ENCODE measurements around the gene CELSR3.

Gene CELSR3

DNA sequence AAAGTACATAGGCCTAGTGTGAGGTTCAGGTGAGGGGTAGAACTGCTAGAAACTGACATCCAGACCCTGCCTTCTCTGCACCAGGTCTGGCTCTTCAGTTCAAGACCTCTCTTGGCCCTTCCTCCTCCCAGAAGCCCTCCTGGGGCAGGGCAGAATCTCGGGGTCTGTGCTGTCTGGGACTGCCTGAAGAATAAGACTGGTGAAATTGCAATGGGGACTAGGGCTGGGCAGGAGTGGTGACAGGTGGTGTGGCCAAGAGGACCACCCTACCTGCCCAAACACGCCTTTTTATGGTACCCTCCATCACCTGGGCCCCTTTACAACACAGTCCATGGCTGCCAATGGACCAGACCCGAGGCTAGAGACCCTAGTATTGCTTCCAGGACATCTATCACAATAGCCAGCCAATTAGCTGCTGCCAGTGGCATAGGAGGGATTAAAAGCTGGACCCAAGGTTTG lies 24.6 kb upstream of the CELSR3 start:
- no peak for DNase-seq

DNA sequence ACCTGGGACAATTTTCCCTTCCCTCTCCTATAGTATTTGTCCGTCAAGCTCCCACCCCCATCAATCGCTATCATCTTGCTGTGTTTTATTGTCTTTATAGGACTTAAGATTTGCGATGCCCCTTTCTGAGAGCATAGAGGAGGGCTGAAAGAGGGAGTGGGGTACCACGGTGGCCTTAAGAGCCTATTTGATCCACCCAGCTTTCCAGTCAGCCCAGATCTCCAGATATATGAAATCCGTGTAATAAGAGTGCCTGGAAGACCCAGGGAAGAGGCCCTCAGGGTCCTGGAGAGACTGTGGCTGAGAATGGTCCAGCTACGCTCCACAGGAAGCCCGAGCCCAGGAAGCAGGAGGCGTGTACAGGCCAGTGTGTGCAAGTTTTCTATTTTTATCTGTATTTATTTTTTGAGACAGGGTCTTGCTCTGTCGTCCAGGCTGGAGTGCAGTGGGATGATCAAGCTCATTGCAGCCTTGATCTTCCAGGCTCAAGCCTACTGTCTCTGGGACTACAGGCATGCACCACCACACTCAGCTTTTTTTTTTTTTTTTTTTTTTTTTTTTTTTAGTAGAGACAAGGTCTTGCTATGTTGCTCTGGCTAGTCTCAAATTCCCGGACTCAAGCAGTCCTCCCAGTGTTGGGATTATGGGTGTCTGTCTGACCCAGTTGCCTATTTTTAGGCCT lies 24.0 kb upstream of the CELSR3 start:
- no peak for DNase-seq

DNA sequence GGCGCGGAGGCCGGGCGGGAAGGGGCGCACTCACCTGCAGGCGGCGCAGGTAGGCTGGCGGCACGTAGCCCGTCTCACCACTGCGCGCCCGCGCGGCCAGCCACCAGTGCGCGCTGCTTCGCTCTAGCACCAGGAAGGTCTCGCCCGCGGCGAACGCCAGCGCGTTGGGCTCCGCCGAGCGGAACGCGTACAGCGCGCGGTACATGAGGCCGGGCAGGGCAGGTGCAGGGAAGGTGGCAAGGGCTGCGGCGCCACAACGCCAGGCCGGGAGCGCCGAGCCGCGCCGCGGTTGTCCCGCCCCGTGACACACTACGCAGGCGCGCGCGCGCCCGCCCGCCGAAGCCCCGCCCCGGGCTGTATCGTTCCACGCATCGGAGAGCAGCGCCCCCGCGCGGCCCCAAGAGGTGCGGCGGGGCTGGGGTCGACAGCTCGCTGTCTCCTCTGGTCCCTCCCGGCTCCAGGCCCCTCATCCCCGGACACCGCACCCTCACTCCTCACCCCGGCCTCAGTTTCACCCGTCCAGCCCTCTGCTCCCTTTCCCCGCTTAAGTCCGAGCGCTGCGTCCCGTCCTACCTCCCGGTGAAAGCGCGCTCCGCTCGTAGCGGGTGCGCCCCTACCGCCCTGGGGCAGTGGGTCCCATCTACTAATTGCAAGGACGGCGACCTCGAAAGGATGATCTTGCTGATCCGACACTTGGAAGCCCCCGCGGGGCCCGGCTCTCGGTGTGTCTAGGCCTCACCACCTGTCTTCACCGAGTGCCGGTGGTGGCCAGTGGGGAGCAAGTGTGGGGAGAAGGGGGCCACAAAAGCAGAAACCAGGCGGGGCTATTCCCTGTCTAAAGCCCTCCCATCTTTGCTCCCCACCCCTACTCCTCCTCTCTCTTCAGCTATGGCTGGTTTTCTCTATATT lies 23.2 kb upstream of the CELSR3 start, which contains the start of gene NCKIPSD:
TSS of gene NCKIPSD (minus strand) at position 313 of the 909 bp plus-strand sequence. CDS start at position 205, 108 bp downstream.
- peak; percentile 88 for DNase-seq

DNA sequence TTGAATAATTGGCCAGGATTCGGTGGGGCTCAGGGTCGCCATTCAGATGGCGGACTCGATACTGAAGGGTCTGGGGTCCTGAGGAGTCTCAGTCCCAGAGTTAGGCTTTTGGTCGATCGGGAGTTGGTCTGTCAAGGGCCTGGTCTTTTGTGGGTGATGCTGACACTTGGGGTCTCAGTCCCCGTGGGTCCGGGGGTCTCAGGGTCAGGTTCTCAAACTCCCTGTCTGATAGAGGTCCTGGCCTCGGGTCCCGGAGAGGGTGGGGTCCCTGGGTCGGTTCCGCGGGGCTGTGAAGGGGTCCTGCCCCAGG lies 22.6 kb upstream of the CELSR3 start:
- DNase-seq, result no peak

DNA sequence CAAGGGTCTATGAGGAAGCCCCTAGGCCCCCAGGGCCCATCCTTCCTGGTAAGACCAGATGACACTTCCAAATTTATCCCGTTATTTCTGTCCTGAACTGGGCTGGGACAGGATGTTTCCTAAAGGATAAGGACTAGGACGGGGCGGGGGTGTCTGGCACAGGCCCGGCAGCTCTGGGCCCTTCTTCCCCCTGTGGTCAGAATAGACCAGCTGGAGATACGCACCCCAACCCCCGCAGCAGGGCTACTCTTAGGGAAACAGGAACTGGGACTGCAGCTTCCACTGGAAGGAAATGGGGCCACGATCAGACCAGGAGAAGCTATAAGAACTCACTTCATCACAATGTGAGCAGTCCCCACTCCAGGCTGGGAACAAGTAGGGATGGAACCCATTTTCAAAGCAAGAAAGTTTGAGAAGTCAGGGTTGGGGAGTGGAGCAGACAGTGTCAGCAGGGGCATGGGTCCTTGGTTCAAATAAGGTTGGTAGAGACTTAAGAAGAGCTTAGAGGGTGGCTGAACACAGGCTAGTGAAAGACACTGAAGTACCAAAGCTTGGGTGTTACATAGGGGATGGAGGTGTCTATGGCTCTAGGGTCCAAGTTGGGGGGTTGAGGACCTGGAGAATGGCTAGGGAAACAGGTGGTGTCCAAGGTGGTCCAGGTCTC lies 21.9 kb upstream of the CELSR3 start:
- DNase-seq, result no peak

DNA sequence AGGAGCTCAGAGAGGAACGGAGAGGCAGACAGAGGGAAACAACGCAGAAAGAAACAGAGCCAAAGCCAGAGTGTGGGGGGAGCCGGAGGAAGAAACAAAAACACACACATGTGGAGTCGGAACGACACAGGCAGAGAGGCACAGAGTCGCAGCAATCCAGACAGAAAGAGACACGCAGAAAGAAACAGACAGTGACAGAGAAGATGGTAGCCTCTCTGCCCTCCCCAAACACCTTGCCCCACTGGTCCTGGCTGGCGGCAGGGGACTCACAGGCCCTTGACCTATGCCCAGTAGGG lies 21.3 kb upstream of the CELSR3 start:
- DNase-seq, result no peak

DNA sequence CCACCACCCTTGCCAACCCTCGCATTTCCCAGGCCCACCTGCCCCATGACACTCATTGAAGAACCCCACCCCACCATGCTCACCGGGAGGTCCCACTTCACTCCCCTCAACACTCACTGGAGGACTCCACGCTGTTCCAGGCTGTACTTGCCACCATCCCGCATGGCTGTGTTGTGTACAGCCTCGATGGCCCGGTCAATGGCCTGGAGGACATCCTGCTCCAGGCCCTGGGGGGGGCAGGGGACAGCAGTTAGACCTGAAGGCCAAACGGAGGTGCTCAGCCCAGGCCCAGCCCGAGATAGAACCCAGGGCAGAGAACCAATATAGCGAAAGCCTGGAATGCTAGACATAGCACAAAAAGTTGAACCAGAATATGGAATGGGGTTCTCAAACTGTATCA lies 20.1 kb upstream of the CELSR3 start:
- no peak for DNase-seq

DNA sequence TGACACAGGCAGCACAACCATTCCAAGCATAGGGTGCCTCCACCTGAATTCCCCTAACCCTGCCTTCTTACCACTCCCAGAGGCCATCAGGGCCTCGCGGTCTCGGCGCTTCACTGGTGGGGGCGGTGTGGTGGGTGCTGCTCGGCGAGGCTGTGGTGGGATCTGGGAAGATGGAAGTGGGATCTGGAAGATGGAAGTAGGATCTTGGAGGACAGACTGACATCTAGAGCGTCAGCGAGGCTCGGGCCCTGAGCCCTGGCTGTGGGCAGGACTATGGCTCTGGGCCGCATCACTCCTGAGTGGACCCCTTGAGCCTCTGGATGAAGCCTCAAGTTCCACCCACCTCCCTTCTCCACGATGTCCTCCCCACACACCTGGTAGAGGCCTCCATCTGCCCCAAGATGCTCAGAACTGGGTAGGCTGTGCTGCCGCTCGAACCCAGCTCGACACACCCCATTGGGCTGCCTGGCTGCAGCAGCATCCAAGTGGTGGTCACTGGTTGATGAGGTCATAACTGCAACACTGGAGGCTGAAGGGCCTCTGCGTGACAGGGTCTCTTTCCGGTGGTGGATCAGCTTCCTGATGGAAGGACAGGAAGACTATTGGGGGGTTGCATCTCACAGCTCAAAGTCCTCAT lies 19.4 kb upstream of the CELSR3 start:
- no peak for DNase-seq

DNA sequence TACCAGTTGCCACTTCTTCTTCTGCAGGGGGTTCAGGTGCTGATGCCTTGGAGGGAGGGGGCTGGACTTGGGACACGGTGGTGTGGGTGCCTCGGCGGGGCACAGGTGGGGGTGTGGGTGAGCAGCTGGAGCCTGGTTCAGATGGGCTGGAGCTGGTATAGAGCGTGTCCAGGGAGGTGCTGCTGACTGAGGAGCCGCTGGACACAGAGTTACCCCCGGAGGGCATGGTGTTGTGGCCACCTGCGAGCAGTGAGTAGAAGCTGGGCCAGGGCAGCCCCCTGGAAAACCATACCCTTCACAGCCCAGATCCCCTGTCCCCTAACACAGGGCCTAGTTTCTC lies 18.8 kb upstream of the CELSR3 start:
- no peak for DNase-seq

DNA sequence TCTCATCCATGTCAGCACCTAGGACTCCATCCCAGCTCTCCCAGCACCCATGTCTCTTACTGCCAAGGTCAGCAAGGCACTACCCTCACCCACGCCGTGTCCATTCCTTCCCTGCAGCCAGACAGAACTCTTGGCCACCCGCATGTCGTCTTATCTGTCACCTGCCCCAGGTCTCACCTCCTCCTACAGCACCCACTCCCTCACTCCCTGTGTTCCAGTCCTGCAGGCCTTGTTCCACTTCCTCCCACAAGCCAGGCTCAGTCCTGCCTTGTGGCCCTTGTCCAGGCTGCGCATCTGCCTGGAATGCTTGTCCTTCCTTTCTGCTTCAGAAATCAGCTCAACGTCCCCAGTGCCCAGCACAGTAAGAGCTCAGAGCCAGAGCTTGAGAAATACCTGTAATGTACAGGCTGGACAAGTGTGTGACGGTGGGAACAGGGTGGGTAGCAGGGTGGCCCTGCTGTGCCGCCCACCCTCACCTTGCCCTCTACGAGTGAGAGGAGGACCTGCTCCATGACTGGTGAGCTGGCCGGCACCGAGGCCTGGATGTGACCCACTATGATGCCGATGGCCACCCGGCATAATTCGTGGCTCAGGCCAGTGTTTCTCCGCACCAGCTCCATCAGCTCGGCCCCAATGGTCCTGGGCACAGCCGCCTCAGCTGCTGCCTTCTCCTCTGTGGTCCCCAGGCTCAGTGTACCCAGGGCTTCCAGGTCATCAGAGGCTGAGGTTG lies 18.3 kb upstream of the CELSR3 start:
- no peak for DNase-seq

DNA sequence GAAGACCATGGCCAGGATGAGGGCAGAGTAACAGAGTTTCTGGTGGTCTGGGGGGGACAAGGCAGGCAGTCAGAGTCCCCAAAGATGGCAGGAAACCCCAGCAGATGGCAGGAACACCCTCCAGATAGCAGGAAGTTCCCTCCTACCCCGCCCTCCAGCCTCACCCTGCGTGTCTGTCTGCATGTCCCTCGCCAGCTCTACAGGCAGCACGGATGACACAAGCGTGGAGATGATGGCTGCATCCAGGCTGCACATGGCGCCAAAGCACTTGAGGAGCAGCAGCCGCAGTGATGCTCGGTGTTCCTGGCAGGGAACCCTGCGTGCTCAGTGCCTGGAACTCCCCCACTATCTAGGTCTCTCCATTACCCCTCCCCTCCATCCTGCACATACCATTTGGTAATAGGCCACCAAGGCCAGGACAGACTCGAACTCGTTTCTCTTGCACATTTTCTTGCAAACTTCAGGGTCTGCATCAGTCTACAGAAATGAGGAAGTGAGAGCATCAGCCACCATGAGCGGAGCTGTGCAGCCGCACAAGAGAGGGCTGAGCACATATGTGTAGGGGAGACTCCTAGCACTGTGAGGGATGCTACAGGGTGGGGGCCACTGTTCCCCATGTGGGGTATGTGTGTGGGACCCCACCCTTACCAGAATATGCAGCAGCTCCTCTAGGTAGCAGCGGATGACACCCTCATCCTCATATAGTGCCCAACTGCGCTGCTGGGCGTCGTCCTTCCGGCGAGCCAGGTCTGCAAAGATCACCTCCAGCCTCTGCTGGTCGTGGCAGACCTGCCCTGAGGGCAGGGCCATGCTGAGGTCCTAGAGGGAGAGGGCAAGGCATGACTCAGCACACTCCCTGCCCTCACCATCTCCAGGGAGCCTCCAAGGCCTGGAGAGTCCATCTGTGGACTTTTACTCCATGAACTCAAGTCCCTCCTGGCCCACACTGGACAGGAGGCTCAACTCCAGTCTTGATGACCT lies 17.0 kb upstream of the CELSR3 start:
- no peak for DNase-seq

DNA sequence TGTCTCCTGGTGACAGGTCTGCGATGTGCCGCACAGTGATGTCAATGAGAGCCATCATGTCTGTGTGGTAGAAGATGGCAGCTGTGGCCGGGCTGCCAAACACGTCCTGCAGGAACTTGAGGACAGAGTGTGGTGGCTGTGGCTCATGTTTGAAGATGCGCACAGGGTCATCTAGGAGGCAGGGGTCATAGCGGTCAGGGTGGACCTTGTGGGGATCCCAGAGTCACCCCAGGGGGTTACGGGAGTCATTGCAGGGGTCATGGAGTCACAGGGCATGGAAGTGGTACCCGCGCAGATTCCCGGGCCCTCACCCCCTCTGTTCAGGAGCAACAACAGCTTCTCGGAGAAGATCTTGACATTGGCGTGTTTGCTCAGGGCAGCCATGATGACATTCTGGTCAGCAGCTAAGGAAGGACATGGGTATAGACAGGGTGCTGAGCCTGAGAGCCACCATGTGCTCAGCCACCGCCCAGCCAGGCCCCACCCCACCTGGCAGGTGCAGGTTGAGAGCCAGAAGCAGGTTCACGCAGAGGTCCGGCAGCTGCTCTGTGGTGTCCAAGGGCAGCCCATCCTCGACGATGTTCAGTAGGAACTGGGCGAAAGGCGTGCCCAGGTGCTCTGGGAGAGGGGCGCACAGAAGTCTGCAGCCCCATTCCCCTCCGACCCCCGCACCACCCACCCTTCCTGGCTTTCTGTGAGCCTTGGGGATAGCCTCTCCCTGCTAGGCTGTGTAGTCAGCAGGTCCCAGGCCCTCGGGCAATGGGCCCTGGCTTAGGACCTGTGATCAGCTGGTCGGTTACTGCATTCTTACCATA lies 16.1 kb upstream of the CELSR3 start:
- no peak for DNase-seq

DNA sequence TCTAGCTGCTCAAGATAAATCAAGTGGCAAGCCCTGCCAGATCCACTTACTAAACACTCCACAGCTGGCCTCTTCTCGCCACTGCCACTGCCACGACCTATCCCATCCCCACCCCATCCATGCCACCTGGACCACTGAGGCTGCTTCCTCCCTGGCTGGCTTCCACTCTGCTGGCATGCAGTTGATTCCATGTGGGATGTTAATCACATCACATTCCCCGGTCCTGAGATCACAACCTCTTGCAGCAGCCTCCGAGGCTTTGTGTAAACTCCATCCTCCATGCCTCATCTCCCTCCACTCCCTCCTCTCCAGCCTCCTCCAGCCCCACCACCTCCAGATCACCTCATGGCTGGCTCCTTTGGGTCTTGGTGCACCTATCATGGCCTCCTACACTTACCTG lies 15.4 kb upstream of the CELSR3 start:
- DNase-seq, result no peak

DNA sequence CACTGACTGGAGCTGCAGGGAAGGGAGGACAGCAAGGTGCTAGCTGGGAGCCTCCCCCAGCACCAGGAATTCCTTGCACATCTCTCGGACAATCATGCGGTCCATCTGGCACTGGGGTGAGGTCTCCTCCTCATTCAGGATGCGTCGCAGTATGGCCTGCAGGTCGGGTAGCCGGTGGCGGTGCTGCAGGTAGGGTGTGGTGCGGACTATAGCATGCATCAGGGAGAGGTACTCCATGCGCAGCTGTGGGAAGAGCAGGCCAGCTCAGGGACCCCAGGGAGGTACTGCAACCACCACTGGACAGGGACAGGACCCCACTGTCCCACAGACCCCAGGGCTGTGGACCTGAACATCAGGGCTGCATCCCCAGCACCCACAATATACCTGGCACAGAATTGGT lies 11.8 kb upstream of the CELSR3 start:
- DNase-seq, result no peak

DNA sequence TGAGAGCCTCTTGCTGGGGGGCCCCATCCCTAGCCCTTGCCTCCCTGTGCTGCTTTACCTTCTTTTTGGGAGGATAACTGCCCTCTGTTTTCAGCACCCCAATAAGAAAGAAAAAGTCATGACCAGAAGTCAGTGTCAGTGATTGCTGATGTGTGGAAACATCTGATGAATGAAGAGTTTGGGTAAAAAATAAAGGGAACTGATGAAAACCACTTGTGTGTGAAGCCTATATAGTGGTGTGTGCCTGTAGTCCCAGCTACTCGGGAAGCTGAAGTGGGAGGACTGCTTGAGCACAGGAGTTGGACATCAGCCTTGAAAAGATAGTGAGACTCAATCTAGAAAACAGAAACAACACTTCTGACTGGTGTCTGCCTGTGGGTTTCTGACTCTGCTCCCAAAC lies 9.8 kb upstream of the CELSR3 start:
- no peak for DNase-seq

DNA sequence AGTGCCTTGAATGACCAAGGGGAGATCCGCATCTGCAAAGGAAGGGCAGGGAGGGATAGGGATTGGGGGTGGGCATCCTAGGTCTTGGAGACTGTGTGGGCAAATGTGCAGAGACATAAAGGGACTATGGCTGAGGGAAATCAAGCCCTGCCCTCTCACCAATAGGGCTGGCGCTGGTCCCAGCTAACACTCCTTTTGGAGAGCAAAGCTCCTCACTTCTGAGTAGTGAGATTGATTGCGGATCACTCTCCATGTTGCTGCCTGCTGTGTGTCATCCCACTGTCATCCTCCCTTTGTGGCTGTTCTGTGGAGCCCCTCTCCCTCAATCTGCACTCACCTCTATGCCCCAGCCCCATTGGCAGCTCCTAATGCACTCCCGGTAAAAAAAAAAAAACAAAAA lies 2.2 kb upstream of the CELSR3 start:
- DNase-seq, result no peak

DNA sequence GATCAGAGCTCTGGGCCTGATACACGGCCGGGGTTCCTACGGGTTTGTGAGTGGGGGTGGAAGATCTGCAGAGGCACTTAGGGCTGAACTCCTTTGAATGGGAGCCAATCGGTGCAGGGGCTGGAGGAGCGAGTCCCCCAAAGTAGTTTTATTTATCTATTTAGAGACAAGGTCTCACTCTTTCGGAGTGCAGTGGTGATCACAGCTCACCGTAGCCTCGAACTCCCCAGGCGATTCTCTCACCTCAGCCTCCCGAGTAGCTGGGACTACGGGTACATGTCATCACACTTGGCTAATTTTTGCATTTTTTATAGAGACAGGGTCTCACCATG lies 1.6 kb upstream of the CELSR3 start:
- no peak for DNase-seq

DNA sequence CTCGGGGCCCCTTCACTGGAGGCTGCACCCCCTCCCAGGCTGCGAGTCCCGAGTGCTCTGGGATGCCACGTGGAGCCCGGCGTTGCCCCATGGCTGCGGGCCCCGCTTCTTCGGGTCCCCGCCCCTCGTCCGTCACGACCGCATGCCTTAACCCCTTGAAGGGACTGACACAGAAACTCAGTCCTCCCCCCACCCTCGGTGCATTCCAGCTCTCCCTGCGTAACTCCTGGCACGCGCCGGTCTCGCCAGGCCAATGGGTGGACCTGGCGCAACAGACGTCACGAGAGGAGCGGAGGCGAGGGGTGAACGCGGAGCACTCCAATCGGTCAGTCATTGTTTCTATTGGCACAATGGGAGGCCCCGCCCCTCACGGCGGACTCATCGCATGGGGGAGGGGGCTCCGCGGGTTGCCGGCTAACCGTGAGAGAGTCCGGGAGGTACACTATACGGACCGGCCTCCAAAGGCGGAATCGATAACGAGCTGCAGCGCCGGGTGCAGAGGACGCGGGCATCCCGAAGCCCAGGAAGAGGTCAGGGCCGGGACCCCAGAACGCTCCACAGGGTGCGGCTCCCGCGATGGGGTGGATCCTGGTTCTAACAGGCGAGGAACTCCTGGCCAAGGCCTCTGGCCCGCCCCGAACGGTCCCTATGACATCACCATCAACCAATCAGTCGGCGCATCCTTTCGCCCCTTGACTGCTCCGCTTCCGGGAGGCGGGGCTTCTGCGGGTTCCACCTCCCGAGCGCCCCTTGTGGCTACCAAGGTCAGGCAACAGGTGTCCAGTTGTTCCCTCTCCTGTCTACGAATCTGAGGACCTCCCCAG lies 1.0 kb upstream of the CELSR3 start:
- peak; percentile 76 for DNase-seq

DNA sequence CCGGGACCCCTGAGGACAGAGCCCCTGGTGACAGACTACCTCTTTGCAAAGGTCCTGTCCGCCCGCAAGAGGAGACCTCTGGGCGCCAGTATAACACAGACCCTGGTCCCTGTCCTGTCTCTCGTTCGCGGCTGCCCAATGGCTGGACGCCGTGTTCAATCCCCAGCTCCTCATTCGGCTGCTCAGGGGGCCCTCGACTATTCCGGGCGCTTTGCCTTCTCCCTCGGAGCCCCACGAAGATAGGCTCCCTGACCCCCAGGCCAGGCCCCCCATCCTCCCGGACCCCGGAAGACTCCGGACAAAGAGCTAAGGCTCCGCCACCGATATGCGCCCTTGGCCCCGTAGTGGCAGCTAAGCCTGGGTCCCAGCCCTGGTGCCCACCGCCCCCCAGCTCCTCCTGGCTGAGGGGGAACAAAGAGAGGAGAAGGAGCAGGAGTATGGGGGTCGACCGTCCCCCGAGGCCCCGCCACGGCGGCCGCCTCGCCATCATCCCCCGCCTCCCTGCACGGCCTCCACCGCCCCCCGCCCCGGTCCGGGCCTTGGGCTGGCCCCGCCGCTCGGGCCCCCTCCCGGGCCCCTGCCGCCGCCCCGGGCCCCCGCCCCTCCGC lies 437 bp downstream of the CELSR3 start:
- DNase-seq, result no peak

Data from effector CD4-positive, alpha-beta T cell (primary cell).